Progenitor cell of endocrine pancreas (in vitro differentiated cells): ENCODE results near the gene BSCL2. TPM values are rescaled to one million over a fixed set of nuclear protein-coding genes. Genes with fewer than 3 reads are reported as not detected.
A peak's percentile ranks its signal among the peaks of the same experiment; 100 is the strongest.

Experiments used
- DNase-seq: peaks from one replicate; pipeline ENCODE4 v3.0.0; 2021; ENCODE audit warnings: low spot score; ENCODE audit not compliant: unreplicated experiment
- H3K27ac Mint-ChIP-seq: 2 replicates; pipeline ENCODE4 v1.8.0; 2021; ENCODE audit warnings: mild to moderate bottlenecking, moderate library complexity, mixed read lengths
- H3K27me3 Mint-ChIP-seq: 2 replicates; pipeline ENCODE4 v1.8.0; 2021; ENCODE audit warnings: mixed read lengths
- H3K36me3 Mint-ChIP-seq: 2 replicates; pipeline ENCODE4 v1.8.0; 2022; ENCODE audit warnings: mixed read lengths; ENCODE audit not compliant: insufficient read depth
- H3K4me1 Mint-ChIP-seq: 2 replicates; pipeline ENCODE4 v1.8.0; 2021; ENCODE audit warnings: low read depth, mixed read lengths
- H3K4me3 Mint-ChIP-seq: 2 replicates; pipeline ENCODE4 v1.8.0; 2021; ENCODE audit warnings: low read depth, mild to moderate bottlenecking, moderate library complexity, mixed read lengths
- H3K9me3 Mint-ChIP-seq: 2 replicates; pipeline ENCODE4 v1.8.0; 2021; ENCODE audit warnings: low read depth, mixed read lengths
- total RNA-seq: library from RNA; stranded (reverse); gene quantifications from 2 replicates; pipeline ENCODE4 v1.2.1, GENCODE V29; 2021
- TF ChIP-seq, protein P1 (sequence below): fragments of 200-600 bp; sonication (generic); IDR thresholded peaks from one replicate; pipeline ENCODE4 v1.5.0; 2021; ENCODE audit warnings: antibody characterized with exemption, mild to moderate bottlenecking; ENCODE audit not compliant: unreplicated experiment

BSCL2 gene
- total RNA-seq, 1 donor from 2014 or later: 84.9 TPM

DNA sequence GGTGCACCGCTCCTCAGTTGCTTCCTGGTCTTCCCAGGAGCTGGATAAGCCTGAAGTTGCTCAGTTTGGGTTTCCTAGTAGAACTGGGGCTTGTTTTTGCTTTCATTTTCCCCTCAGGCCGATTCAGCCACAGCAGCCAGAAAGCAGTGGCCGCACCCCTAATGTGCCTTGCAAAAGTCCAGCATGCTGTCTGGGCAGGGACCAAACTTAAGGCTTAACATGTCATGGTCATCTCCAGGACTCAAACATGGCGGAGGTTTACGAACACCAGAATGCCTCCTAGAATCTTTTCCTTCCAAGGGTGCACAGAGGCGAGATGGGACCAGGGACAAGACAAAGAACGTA, 2.7 kb upstream of the BSCL2 start:
- Mint-ChIP-seq H3K4me1 (peaks cover 43% of the 10 kb centered on the region), H3K36me3 (peaks cover 16% of the 10 kb centered on the region), H3K4me3 (peak overlapping the region; percentile 95), H3K27ac (peak overlapping the region; percentile 99), H3K9me3 (no peaks in the 10 kb centered on the region), H3K27me3 (no peaks in the 10 kb centered on the region)
- no peak for DNase-seq
- TF ChIP-seq, protein P1, sequence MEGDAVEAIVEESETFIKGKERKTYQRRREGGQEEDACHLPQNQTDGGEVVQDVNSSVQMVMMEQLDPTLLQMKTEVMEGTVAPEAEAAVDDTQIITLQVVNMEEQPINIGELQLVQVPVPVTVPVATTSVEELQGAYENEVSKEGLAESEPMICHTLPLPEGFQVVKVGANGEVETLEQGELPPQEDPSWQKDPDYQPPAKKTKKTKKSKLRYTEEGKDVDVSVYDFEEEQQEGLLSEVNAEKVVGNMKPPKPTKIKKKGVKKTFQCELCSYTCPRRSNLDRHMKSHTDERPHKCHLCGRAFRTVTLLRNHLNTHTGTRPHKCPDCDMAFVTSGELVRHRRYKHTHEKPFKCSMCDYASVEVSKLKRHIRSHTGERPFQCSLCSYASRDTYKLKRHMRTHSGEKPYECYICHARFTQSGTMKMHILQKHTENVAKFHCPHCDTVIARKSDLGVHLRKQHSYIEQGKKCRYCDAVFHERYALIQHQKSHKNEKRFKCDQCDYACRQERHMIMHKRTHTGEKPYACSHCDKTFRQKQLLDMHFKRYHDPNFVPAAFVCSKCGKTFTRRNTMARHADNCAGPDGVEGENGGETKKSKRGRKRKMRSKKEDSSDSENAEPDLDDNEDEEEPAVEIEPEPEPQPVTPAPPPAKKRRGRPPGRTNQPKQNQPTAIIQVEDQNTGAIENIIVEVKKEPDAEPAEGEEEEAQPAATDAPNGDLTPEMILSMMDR: no peak

DNA sequence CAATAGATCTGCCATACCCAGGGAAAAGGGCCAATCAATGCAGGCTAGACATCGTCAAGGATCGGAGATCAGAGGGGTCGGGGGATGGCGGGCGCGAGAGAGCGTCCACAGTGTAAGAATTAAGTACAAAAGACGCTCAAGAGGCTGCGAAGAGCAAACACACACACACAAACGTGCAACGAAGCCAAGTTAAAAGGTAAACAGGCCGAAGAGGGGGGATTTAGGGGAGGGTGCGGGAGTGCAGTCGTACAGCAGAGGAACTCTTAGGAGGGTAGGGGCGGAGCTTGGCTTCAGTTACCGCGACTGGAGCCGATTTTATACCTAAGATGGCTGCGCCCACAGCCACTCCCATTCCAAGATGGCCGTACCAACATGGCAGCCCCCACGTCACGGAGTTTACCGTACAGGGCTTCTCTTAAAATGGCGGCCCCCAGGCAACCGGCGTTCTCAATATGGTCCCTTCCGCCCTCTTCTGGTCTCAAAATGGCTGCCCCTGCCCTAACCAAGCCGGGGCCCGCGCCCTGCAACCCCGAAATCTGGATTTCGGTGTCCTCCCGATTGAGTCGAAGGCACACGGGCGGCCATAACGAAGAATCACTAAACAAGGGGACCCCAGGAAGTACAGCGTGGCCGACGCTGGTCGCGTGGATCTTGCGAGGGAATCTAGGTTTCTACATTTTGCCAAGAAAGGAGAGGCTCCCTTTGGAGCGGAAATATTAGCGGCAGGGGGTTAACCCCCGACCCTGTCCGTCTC, 2.2 kb upstream of the BSCL2 start:
- peak; percentile 83 for DNase-seq
- H3K4me1 Mint-ChIP-seq: peaks cover 41% of the 10 kb centered on the region
- TF ChIP-seq, protein P1: peak; percentile 8
- peaks cover 16% of the 10 kb centered on the region for H3K36me3 Mint-ChIP-seq
- H3K27ac Mint-ChIP-seq: peak overlapping the region; percentile 99
- H3K4me3 Mint-ChIP-seq: peak overlapping the region; percentile 95
- H3K27me3 Mint-ChIP-seq: no peaks in the 10 kb centered on the region
- no peaks in the 10 kb centered on the region for H3K9me3 Mint-ChIP-seq

DNA sequence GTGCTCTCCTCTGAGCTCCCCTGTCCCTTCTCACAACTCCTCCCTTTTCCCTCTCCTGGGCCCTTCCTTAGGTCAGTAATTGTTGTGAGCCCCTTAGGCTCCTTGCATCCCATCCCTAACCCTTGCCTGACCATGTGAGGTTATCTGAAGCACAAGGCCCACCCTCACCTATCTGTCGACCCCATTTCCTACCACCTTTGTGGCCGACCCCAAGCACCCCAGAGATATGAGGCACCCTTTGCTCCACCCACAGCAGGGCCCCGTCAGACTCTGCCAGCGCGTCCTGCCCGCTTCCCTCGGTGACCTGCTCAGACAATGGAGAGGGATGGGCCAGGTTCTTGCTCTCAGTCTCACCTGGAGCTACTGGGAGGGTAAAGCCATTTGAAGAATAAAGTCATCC, 1.6 kb upstream of the BSCL2 start:
- no peaks in the 10 kb centered on the region for H3K9me3 Mint-ChIP-seq
- no peak for DNase-seq
- peaks cover 13% of the 10 kb centered on the region for H3K36me3 Mint-ChIP-seq
- H3K27ac Mint-ChIP-seq: peak overlapping the region; percentile 99
- no peaks in the 10 kb centered on the region for H3K27me3 Mint-ChIP-seq
- TF ChIP-seq, protein P1: no peak
- H3K4me1 Mint-ChIP-seq: peaks cover 36% of the 10 kb centered on the region
- H3K4me3 Mint-ChIP-seq: peak overlapping the region; percentile 95

DNA sequence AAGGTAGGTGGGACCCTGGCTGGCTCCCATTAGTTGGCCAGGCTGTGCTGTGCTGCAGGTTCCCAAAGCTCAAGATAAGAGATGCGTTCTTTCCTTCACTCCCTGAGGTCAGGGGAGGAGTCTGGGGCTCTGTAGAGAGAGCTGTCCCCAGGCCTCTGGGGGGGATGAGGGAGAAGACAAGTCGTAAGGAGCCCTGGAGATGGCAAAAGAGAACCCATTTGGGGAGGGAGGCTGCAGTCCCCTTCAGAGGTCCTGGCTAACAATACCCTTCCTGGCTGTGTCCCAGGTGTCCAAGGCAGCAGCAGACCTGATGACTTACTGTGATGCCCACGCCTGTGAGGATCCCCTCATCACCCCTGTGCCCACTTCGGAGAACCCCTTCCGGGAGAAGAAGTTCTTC, 1.2 kb upstream of the BSCL2 start:
- DNase-seq: no peak
- Mint-ChIP-seq H3K9me3 (no peaks in the 10 kb centered on the region), H3K4me3 (peak overlapping the region; percentile 95), H3K27me3 (no peaks in the 10 kb centered on the region), H3K4me1 (peaks cover 34% of the 10 kb centered on the region), H3K36me3 (peaks cover 10% of the 10 kb centered on the region), H3K27ac (peak overlapping the region; percentile 99)
- TF ChIP-seq, protein P1: no peak

DNA sequence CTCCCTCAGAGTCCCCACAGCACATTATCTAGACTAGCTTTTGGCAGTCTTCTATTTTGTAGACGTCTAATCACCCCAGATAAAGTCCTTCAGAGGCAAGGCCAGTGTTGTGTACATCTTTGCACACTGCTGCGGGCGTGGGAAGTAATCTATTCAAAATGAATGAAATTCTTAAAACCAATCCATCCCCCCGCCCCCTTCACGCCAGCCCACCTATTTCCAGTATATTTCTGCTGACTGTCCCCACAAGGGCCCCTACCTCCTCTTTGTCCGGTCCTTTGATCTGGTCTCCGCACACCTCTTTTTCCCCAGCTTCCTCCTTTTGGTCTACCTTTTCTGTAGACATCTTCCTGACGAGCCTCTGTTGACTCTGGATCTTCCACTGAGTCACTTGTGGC, 375 bp downstream of the BSCL2 start:
- H3K4me3 Mint-ChIP-seq: peak overlapping the region; percentile 64
- H3K27ac Mint-ChIP-seq: peak overlapping the region; percentile 81
- no peaks in the 10 kb centered on the region for H3K27me3 Mint-ChIP-seq
- no peaks in the 10 kb centered on the region for H3K9me3 Mint-ChIP-seq
- DNase-seq: no peak
- TF ChIP-seq, protein P1: no peak
- peaks cover 28% of the 10 kb centered on the region for H3K4me1 Mint-ChIP-seq
- peaks cover 11% of the 10 kb centered on the region for H3K36me3 Mint-ChIP-seq
